ENCODE results near the gene NIN.
A peak's percentile ranks its signal among the peaks of the same experiment; 100 is the strongest.

Gene NIN

GRCh38 chr14:50839691-50840090 lies 8.7 kb upstream of the NIN start:
- no peak for DNase-seq (ENCODE audit: low spot score)

- no peak for DNase-seq (ENCODE audit: low spot score)
These were observed 8.1 kb upstream of the NIN start for GRCh38 chr14:50839048-50839447.

- DNase-seq (ENCODE audit: low spot score), result no peak
These were observed 7.0 kb upstream of the NIN start for GRCh38 chr14:50837850-50838470.

GRCh38 chr14:50837271-50837670 lies 6.3 kb upstream of the NIN start:
- DNase-seq (ENCODE audit: low spot score), result no peak

GRCh38 chr14:50836515-50836914 lies 5.6 kb upstream of the NIN start:
- DNase-seq (ENCODE audit: low spot score), result no peak

- DNase-seq (ENCODE audit: low spot score), result peak; percentile 57
These were observed 4.3 kb upstream of the NIN start for GRCh38 chr14:50835280-50835679.

- no peak for DNase-seq (ENCODE audit: low spot score)
These were observed 3.9 kb upstream of the NIN start for GRCh38 chr14:50834802-50835276.

- DNase-seq (ENCODE audit: low spot score), result no peak
These were observed 2.1 kb upstream of the NIN start for GRCh38 chr14:50832935-50833630.

- DNase-seq (ENCODE audit: low spot score), result no peak
These were observed 785 bp upstream of the NIN start for GRCh38 chr14:50831726-50832168.

GRCh38 chr14:50830044-50830931 lies 674 bp downstream of the NIN start:
- DNase-seq (ENCODE audit: low spot score), result no peak

GRCh38 chr14:50829489-50830043 lies 1.4 kb downstream of the NIN start:
- DNase-seq (ENCODE audit: low spot score), result no peak

GRCh38 chr14:50828721-50829488 lies 2.1 kb downstream of the NIN start:
- no peak for DNase-seq (ENCODE audit: low spot score)

GRCh38 chr14:50826681-50827080 lies 4.3 kb downstream of the NIN start:
- no peak for DNase-seq (ENCODE audit: low spot score)

- no peak for DNase-seq (ENCODE audit: low spot score)
These were observed 5.7 kb downstream of the NIN start for GRCh38 chr14:50825307-50825706.

GRCh38 chr14:50823762-50824636 lies 7.0 kb downstream of the NIN start:
- DNase-seq (ENCODE audit: low spot score), result no peak

- DNase-seq (ENCODE audit: low spot score), result no peak
These were observed 7.8 kb downstream of the NIN start for GRCh38 chr14:50823051-50823761.

GRCh38 chr14:50822501-50823042 lies 8.4 kb downstream of the NIN start:
- no peak for DNase-seq (ENCODE audit: low spot score)

GRCh38 chr14:50821510-50822464 lies 9.2 kb downstream of the NIN start:
- no peak for DNase-seq (ENCODE audit: low spot score)

All from COLO829 (cell line).